OCI-LY1 (cell line): ENCODE measurements around the gene CDH13.

Source experiments
- H2AFZ ChIP-seq: fragments of 200-600 bp; sonication (generic), shearing (Covaris generic); 2 replicates; pipeline ENCODE4 v1.6.0; 2014; ENCODE audit warnings: antibody characterized with exemption, mild to moderate bottlenecking, low read length
- H3F3A ChIP-seq: fragments of 200-600 bp; sonication (generic), shearing (Covaris generic); 2 replicates; pipeline ENCODE4 v1.6.0; 2014; ENCODE audit warnings: mild to moderate bottlenecking, antibody characterized with exemption, low read length, moderate library complexity; ENCODE audit not compliant: insufficient read depth
- H3K27ac ChIP-seq: fragments of 200-600 bp; sonication (generic); 2 replicates; pipeline ENCODE4 v1.5.1; 2014; ENCODE audit warnings: low read length, mixed run types, mild to moderate bottlenecking, low read depth; ENCODE audit not compliant: poor library complexity, severe bottlenecking
- H3K27me3 ChIP-seq: fragments of 200-600 bp; sonication (generic); 2 replicates; pipeline ENCODE4 v1.6.0; 2014; ENCODE audit warnings: antibody characterized with exemption, mild to moderate bottlenecking, low read length, moderate library complexity; ENCODE audit not compliant: insufficient read depth
- H3K36me3 ChIP-seq: fragments of 200-600 bp; sonication (generic); 2 replicates; pipeline ENCODE4 v1.6.1; 2014; ENCODE audit warnings: mild to moderate bottlenecking, antibody characterized with exemption, low read length, moderate library complexity, mixed read lengths; ENCODE audit not compliant: insufficient read depth
- H3K4me1 ChIP-seq: fragments of 200-600 bp; sonication (generic); 2 replicates; pipeline ENCODE4 v1.5.1; 2014; ENCODE audit warnings: mild to moderate bottlenecking, low read length, moderate library complexity; ENCODE audit not compliant: insufficient read depth, severe bottlenecking
- H3K4me2 ChIP-seq: fragments of 200-600 bp; sonication (generic), shearing (Covaris generic); 2 replicates; pipeline ENCODE4 v1.6.1; 2014; ENCODE audit warnings: low read length
- H3K4me3 ChIP-seq: fragments of 200-600 bp; sonication (generic); 2 replicates; pipeline ENCODE4 v1.5.1; 2014; ENCODE audit warnings: low read length, low read depth, mild to moderate bottlenecking, mixed read lengths; ENCODE audit not compliant: poor library complexity, severe bottlenecking
- H3K79me2 ChIP-seq: fragments of 200-600 bp; shearing (Covaris generic); 2 replicates; pipeline ENCODE4 v1.6.1; 2016; ENCODE audit warnings: mixed run types, low read length, mixed read lengths; ENCODE audit not compliant: insufficient read depth
- H3K9ac ChIP-seq: fragments of 200-600 bp; sonication (generic), shearing (Covaris generic); 2 replicates; pipeline ENCODE4 v1.6.1; 2014; ENCODE audit warnings: mild to moderate bottlenecking, low read length, mixed read lengths
- H3K9me2 ChIP-seq: fragments of 200-600 bp; sonication (generic), shearing (Covaris generic); 2 replicates; pipeline ENCODE4 v1.6.1; 2014; ENCODE audit warnings: low read depth, mild to moderate bottlenecking, low read length, mixed read lengths
- H3K9me3 ChIP-seq: fragments of 200-600 bp; shearing (Covaris generic); 2 replicates; pipeline ENCODE4 v1.6.1; 2014; ENCODE audit warnings: low read length, mixed read lengths
- H4K20me1 ChIP-seq: fragments of 200-600 bp; sonication (generic), shearing (Covaris generic); 2 replicates; pipeline ENCODE4 v1.6.0; 2016; ENCODE audit warnings: mild to moderate bottlenecking, low read length; ENCODE audit not compliant: insufficient read depth
- EZH2 ChIP-seq: fragments of 200-600 bp; sonication (generic), shearing (Covaris generic); IDR thresholded peaks from 2 replicates; pipeline ENCODE4 v1.8.0; 2017; ENCODE audit warnings: borderline replicate concordance, mixed run types, mild to moderate bottlenecking, antibody characterized with exemption, low read length, moderate library complexity, mixed read lengths
- TF ChIP-seq, protein P1 (sequence below): fragments of 200-600 bp; sonication (generic), shearing (Covaris generic); IDR thresholded peaks from 2 replicates; pipeline ENCODE4 v1.5.1; 2017; ENCODE audit warnings: mild to moderate bottlenecking, antibody characterized with exemption, low read length, moderate library complexity, mixed read lengths

The CDH13 gene

GRCh38 chr16:82892324-82892723, 265.6 kb downstream of the CDH13 start:
- H3K4me2 ChIP-seq, result no peak overlapping the region
- H3F3A ChIP-seq, result no peaks in the 10 kb centered on the region
- no peaks in the 10 kb centered on the region for H4K20me1 ChIP-seq
- no peaks in the 10 kb centered on the region for H3K27me3 ChIP-seq
- H2AFZ ChIP-seq, result no peak overlapping the region
- H3K79me2 ChIP-seq, result no peaks in the 10 kb centered on the region
- H3K9me2 ChIP-seq, result no peaks in the 10 kb centered on the region
- no peak overlapping the region for H3K27ac ChIP-seq
- H3K9ac ChIP-seq, result no peak overlapping the region
- TF ChIP-seq EZH2, result no peak
- no peaks in the 10 kb centered on the region for H3K9me3 ChIP-seq
- H3K4me1 ChIP-seq, result no peaks in the 10 kb centered on the region
- H3K4me3 ChIP-seq, result no peak overlapping the region
- no peaks in the 10 kb centered on the region for H3K36me3 ChIP-seq

DNA sequence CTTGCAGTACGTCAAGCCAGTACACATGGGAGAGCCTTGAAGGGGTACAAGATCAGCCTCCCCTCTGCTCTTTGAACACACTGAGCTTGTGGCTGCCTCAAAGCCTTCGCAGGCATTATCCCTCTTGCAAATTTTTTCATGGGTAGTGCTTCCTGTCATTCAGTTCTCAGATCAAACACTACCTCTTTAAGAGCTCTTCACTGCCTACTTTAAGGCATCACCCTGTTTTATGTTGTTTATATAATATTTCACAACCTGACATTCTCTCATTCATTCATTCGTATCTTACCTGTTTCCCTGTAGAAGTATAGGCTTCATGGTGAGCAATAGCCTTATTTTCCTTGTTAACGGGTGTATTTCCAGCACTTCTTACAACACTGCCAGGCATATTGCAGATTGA, 269.1 kb downstream of the CDH13 start:
- Histone ChIP-seq H3K36me3 (no peaks in the 10 kb centered on the region), H3K27me3 (no peaks in the 10 kb centered on the region), H3K4me2 (no peak overlapping the region), H3K9ac (no peak overlapping the region), H3K27ac (no peak overlapping the region), H3F3A (no peaks in the 10 kb centered on the region), H3K4me1 (no peaks in the 10 kb centered on the region), H3K4me3 (no peak overlapping the region), H4K20me1 (no peaks in the 10 kb centered on the region), H2AFZ (no peak overlapping the region), H3K9me3 (no peaks in the 10 kb centered on the region), H3K9me2 (no peaks in the 10 kb centered on the region), H3K79me2 (no peaks in the 10 kb centered on the region)
- no peak for TF ChIP-seq EZH2
- TF ChIP-seq, protein P1, sequence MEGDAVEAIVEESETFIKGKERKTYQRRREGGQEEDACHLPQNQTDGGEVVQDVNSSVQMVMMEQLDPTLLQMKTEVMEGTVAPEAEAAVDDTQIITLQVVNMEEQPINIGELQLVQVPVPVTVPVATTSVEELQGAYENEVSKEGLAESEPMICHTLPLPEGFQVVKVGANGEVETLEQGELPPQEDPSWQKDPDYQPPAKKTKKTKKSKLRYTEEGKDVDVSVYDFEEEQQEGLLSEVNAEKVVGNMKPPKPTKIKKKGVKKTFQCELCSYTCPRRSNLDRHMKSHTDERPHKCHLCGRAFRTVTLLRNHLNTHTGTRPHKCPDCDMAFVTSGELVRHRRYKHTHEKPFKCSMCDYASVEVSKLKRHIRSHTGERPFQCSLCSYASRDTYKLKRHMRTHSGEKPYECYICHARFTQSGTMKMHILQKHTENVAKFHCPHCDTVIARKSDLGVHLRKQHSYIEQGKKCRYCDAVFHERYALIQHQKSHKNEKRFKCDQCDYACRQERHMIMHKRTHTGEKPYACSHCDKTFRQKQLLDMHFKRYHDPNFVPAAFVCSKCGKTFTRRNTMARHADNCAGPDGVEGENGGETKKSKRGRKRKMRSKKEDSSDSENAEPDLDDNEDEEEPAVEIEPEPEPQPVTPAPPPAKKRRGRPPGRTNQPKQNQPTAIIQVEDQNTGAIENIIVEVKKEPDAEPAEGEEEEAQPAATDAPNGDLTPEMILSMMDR, result no peak

DNA sequence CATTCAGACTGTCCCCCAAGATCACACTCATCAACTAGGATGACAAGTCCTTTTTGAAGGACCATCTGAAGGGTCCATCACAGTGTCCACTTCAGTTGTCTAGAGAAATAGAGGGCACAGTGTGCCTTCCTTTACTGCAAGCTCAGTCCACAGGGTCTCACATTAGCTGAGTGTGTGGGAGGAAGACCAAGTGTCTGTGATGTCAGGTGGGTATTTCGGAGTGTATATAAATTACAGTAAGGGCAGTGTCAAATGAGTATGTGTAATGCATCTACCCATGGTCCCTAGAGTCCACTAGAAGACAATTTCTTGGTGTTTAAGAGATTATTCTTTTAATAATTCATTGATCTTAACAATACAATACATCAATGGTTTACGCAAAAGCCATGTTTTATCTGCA, 272.2 kb downstream of the CDH13 start:
- H3K9me2 ChIP-seq, result no peaks in the 10 kb centered on the region
- H3K4me3 ChIP-seq, result no peak overlapping the region
- H3F3A ChIP-seq, result no peaks in the 10 kb centered on the region
- no peaks in the 10 kb centered on the region for H3K79me2 ChIP-seq
- TF ChIP-seq EZH2, result no peak
- TF ChIP-seq, protein P1, result no peak
- H3K9me3 ChIP-seq, result no peaks in the 10 kb centered on the region
- no peaks in the 10 kb centered on the region for H3K36me3 ChIP-seq
- no peaks in the 10 kb centered on the region for H3K27me3 ChIP-seq
- H3K9ac ChIP-seq, result no peak overlapping the region
- H3K4me1 ChIP-seq, result no peaks in the 10 kb centered on the region
- H3K27ac ChIP-seq, result no peak overlapping the region
- H3K4me2 ChIP-seq, result no peak overlapping the region
- H4K20me1 ChIP-seq, result no peaks in the 10 kb centered on the region
- H2AFZ ChIP-seq, result no peak overlapping the region

DNA sequence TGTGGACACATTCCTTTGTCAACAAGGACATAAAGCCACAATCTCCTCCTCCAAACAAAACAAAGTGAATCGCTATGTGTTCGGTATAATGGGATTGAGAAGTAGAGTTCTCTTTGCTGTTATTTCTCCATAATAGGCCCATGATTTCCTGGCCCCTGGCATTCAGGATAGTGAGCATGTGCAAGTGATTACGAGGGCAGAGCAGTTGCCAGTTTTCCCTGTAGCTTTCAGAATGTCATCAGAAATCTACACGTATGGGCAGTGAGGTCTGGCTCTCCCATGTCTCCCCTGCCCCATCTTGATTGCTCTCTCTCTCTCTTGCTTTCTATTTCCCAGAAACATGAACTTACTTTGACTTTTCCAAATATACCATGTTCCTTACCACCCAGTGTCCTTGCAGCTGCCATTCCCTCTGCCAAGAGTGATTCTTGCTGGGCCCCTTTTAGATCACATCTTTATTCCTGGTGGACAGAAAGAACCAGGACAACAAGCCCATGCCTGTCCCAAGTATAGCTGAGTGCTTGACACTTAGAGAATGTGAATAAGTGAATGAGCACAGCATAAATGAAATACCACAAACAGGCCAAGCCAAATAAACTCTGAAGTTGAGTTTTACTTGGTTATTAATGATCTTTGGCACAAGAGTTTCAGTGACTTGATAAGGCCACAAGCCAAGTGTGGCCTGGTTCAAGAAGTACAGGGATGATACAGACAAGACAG, 273.1 kb downstream of the CDH13 start:
- Histone ChIP-seq H3K9me3 (no peaks in the 10 kb centered on the region), H3F3A (no peaks in the 10 kb centered on the region), H3K9me2 (no peaks in the 10 kb centered on the region), H3K27me3 (no peaks in the 10 kb centered on the region), H3K4me1 (no peaks in the 10 kb centered on the region), H3K4me2 (no peak overlapping the region), H3K36me3 (no peaks in the 10 kb centered on the region), H3K79me2 (no peaks in the 10 kb centered on the region), H2AFZ (no peak overlapping the region), H3K4me3 (no peak overlapping the region), H4K20me1 (no peaks in the 10 kb centered on the region), H3K9ac (no peak overlapping the region), H3K27ac (no peak overlapping the region)
- TF ChIP-seq EZH2, result no peak
- TF ChIP-seq, protein P1, result no peak
